CD14-positive monocyte (primary cell): Measurements from ENCODE around the gene TNFSF8. TPM values are rescaled to one million over a fixed set of nuclear protein-coding genes. Genes with fewer than 3 reads are reported as not detected.

Experiments
- DNase-seq, 3 donors: peaks; one replicate each; pipeline ENCODE4 v3.0.0-alpha.2; 2011 to 2022
- H2AFZ ChIP-seq: 2 replicates; pipeline ENCODE4 v1.6.0; 2012; ENCODE audit warnings: mild to moderate bottlenecking, low read depth, low read length, inconsistent platforms; ENCODE audit not compliant: insufficient read depth, poor library complexity, severe bottlenecking
- H3K27ac ChIP-seq, 2 donors: 1 replicate in 1 of 2; 2 replicates in 1 of 2; pipeline ENCODE4 v1.5.1; 2012 to 2013; ENCODE audit warnings: low read length in 2 of 2, control low read depth in 1 of 2, inconsistent platforms in 1 of 2, low read depth in 1 of 2, mild to moderate bottlenecking in 1 of 2
- H3K27me3 ChIP-seq, 2 donors: one replicate each; pipeline versions ENCODE4 v1.6.0 to v1.6.1; 2011 to 2013; ENCODE audit warnings: low read length in 2 of 2; ENCODE audit not compliant: control insufficient read depth in 2 of 2, insufficient read depth in 2 of 2
- H3K36me3 ChIP-seq, 2 donors: replicated peaks in 1 of 2; 1 replicate in 1 of 2; 2 replicates in 1 of 2; pipeline versions ENCODE4 v1.5.1 to v1.6.1; 2012 to 2013; ENCODE audit warnings: low read length in 2 of 2, control low read depth in 1 of 2, inconsistent platforms in 1 of 2, mild to moderate bottlenecking in 1 of 2; ENCODE audit not compliant: insufficient read depth in 2 of 2, control insufficient read depth in 1 of 2
- H3K4me1 ChIP-seq, 2 donors: 1 replicate in 1 of 2; 2 replicates in 1 of 2; pipeline versions ENCODE4 v1.5.1 to v1.6.1; 2012 to 2013; ENCODE audit warnings: low read length in 2 of 2, control low read depth in 1 of 2, inconsistent platforms in 1 of 2, mild to moderate bottlenecking in 1 of 2, moderate library complexity in 1 of 2; ENCODE audit not compliant: insufficient read depth in 2 of 2, control insufficient read depth in 1 of 2
- H3K4me2 ChIP-seq: replicated peaks from 2 replicates; pipeline ENCODE3; 2012; ENCODE audit warnings: low read length, moderate library complexity, mild to moderate bottlenecking; ENCODE audit not compliant: poor library complexity, severe bottlenecking; ENCODE audit errors: extremely low read depth
- H3K4me3 ChIP-seq, 3 experiments: fragments of 200-600 bp in 1 of 3; sonication (generic) in 1 of 3; replicated peaks in 1 of 3; 1 replicate in 2 of 3; 2 replicates in 1 of 3; pipeline ENCODE4 v1.5.1; 2011 to 2013; ENCODE audit warnings: low read length in 3 of 3, mild to moderate bottlenecking in 3 of 3, control low read depth in 2 of 3, low read depth in 2 of 3, inconsistent platforms in 1 of 3, moderate library complexity in 1 of 3
- H3K79me2 ChIP-seq: 2 replicates; pipeline ENCODE4 v1.6.0; 2012; ENCODE audit warnings: mild to moderate bottlenecking, control low read depth, inconsistent platforms, low read length, moderate library complexity; ENCODE audit not compliant: insufficient read depth
- H3K9ac ChIP-seq: 2 replicates; pipeline ENCODE4 v1.6.0; 2017; ENCODE audit warnings: low read length, mild to moderate bottlenecking; ENCODE audit not compliant: insufficient read depth, poor library complexity, severe bottlenecking
- H3K9me3 ChIP-seq, 2 donors: replicated peaks in 1 of 2; 1 replicate in 1 of 2; 2 replicates in 1 of 2; pipeline versions ENCODE4 v1.5.1 to v1.6.1; 2012 to 2013; ENCODE audit warnings: low read length in 2 of 2, control low read depth in 1 of 2; ENCODE audit not compliant: control insufficient read depth in 1 of 2, insufficient read depth in 1 of 2
- H4K20me1 ChIP-seq: 2 replicates; pipeline ENCODE4 v1.6.0; 2012; ENCODE audit warnings: mild to moderate bottlenecking, low read length, control low read depth, moderate library complexity; ENCODE audit not compliant: insufficient read depth
- H3K27ac Mint-ChIP-seq, 7 donors: one replicate each; pipeline ENCODE4 v1.8.0; 2020; ENCODE audit warnings: mild to moderate bottlenecking in 7 of 7, mixed read lengths in 7 of 7, moderate library complexity in 6 of 7, inconsistent platforms in 2 of 7
- H3K27me3 Mint-ChIP-seq, 3 donors: one replicate each; pipeline ENCODE4 v1.8.0; 2021 to 2022; ENCODE audit warnings: low read depth in 3 of 3, mild to moderate bottlenecking in 3 of 3, mixed read lengths in 3 of 3, moderate library complexity in 3 of 3, inconsistent platforms in 1 of 3
- H3K36me3 Mint-ChIP-seq, 2 donors: one replicate each; pipeline ENCODE4 v1.8.0; 2020; ENCODE audit warnings: mixed read lengths in 2 of 2, inconsistent platforms in 1 of 2, mild to moderate bottlenecking in 1 of 2
- H3K4me1 Mint-ChIP-seq: one replicate; pipeline ENCODE4 v1.8.0; 2020; ENCODE audit warnings: mild to moderate bottlenecking, mixed read lengths
- H3K4me3 Mint-ChIP-seq, 2 donors: one replicate each; pipeline ENCODE4 v1.8.0; 2020; ENCODE audit warnings: mild to moderate bottlenecking in 2 of 2, mixed read lengths in 2 of 2, moderate library complexity in 1 of 2
- H3K9me3 Mint-ChIP-seq, 7 donors: one replicate each; pipeline ENCODE4 v1.8.0; 2020 to 2022; ENCODE audit warnings: mixed read lengths in 7 of 7, mild to moderate bottlenecking in 6 of 7, moderate library complexity in 6 of 7, inconsistent platforms in 2 of 7
- WGBS: methylation state at CpG from one replicate; pipeline ENCODE4 v1.1.5; 2013; ENCODE audit warnings: missing lambda C conversion rate; ENCODE audit not compliant: insufficient coverage; 5-methylcytosine and 5-hydroxymethylcytosine counted together
- intact Hi-C, 2 donors: fragments of 100-400 bp; cut with micrococcal nuclease; formaldehyde crosslinking; loops; one replicate each; pipeline versions ENCODE4 v1.15.0 to v1.15.1; 2023
- polyA plus RNA-seq, 3 donors: library from polyadenylated mRNA; depleted of rRNA in 1 of 3; unstranded in 2 of 3; stranded (reverse) in 1 of 3; fragments of 300-500 nt in 2 of 3; fragments of >200 nt in 1 of 3; fragmentation: Illumina TruSeq in 2 of 3; gene quantifications; 1 replicate in 2 of 3; 2 replicates in 1 of 3; pipeline ENCODE4 v1.2.3, GENCODE V29; 2012 to 2021
- TF ChIP-seq, protein P1 (sequence below): fragments of 200-600 bp; IDR thresholded peaks from one replicate; pipeline ENCODE4 v1.8.0; 2022; ENCODE audit warnings: antibody characterized with exemption, mild to moderate bottlenecking

The TNFSF8 gene
- polyA plus RNA-seq, 3 donors: 27.8 to 42.9 (median 34.0) TPM

DNA sequence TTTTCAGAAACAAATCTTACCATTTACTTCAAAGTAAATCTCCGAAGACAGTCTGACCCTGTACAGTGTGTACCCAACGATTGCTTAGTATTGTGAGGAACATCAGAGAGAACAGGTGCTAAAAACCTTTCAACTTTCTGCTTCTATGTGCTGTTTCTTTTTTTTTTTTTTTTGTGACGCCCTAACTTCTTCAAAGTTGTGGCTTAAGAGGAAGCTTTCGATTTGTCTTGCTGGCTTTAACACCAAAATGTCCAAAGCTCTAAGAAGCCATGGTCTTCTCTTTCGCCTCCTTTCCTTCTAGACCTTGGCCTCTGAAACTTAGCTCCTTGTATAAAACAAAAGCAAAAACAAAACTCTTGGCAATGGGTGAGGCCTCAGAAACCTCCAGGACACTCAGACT lies 1.2 kb downstream of the TNFSF8 start:
- DNase-seq: peak; percentile 53 to 64 (median 56)
- Mint-ChIP-seq H3K4me3 (peak overlapping the region; percentile 77 to 97), H3K27ac (peak overlapping the region; percentile 97 to 99 (median 98)), H3K4me1 (peaks cover 44% of the 10 kb centered on the region), H3K36me3 (peaks cover 17 to 19% of the 10 kb centered on the region in 2 donors), H3K27me3 (peaks cover 0 to 2% (median 0%) of the 10 kb centered on the region in 3 donors), H3K9me3 (peaks cover 0 to 2% (median 0%) of the 10 kb centered on the region in 7 donors)
- H3K36me3 ChIP-seq: peaks cover 0 to 10% of the 10 kb centered on the region in 2 donors
- H3K9me3 ChIP-seq: no peaks in the 10 kb centered on the region
- peaks cover 55% of the 10 kb centered on the region for H3K79me2 ChIP-seq
- H3K9ac ChIP-seq: peak overlapping the region; percentile 82
- H3K4me1 ChIP-seq: peaks cover 36 to 50% of the 10 kb centered on the region in 2 donors
- intact Hi-C loops: loop anchor here in 1 of 2 donors (5.0 kb wide), 1 partner anchor 78 kb away; no protein-coding TSS in a partner anchor
- H3K4me3 ChIP-seq: peak overlapping the region; percentile 82 to 91 (median 88)
- H3K27me3 ChIP-seq: no peaks in the 10 kb centered on the region
- H3K27ac ChIP-seq: peak overlapping the region; percentile 46 to 94
- H3K4me2 ChIP-seq: peak overlapping the region; percentile 97
- H4K20me1 ChIP-seq: peaks cover 9% of the 10 kb centered on the region
- H2AFZ ChIP-seq: peak overlapping the region; percentile 57
- TF ChIP-seq, protein P1, sequence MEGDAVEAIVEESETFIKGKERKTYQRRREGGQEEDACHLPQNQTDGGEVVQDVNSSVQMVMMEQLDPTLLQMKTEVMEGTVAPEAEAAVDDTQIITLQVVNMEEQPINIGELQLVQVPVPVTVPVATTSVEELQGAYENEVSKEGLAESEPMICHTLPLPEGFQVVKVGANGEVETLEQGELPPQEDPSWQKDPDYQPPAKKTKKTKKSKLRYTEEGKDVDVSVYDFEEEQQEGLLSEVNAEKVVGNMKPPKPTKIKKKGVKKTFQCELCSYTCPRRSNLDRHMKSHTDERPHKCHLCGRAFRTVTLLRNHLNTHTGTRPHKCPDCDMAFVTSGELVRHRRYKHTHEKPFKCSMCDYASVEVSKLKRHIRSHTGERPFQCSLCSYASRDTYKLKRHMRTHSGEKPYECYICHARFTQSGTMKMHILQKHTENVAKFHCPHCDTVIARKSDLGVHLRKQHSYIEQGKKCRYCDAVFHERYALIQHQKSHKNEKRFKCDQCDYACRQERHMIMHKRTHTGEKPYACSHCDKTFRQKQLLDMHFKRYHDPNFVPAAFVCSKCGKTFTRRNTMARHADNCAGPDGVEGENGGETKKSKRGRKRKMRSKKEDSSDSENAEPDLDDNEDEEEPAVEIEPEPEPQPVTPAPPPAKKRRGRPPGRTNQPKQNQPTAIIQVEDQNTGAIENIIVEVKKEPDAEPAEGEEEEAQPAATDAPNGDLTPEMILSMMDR: no peak
- WGBS: no CpG with 5 or more reads among the region's 5 CpGs

GRCh38 chr9:114928671-114929070 lies 1.7 kb downstream of the TNFSF8 start:
- Mint-ChIP-seq H3K4me3 (peak overlapping the region; percentile 77 to 97), H3K9me3 (peaks cover 0 to 2% (median 0%) of the 10 kb centered on the region in 7 donors), H3K27me3 (peaks cover 0 to 1% (median 0%) of the 10 kb centered on the region in 3 donors), H3K27ac (peak overlapping the region; percentile 97 to 99 (median 98)), H3K36me3 (peaks cover 19 to 20% of the 10 kb centered on the region in 2 donors), H3K4me1 (peaks cover 46% of the 10 kb centered on the region)
- no peak for DNase-seq
- Histone ChIP-seq H3K27me3 (no peaks in the 10 kb centered on the region), H3K4me3 (peak overlapping the region; percentile 82 to 91 (median 88)), H2AFZ (no peak overlapping the region), H3K27ac (peak overlapping the region; percentile 46 to 94), H3K9ac (peak overlapping the region; percentile 82), H3K36me3 (peaks cover 0 to 10% of the 10 kb centered on the region in 2 donors), H3K4me2 (peak overlapping the region; percentile 97), H3K4me1 (peaks cover 36 to 50% of the 10 kb centered on the region in 2 donors), H4K20me1 (peaks cover 11% of the 10 kb centered on the region), H3K9me3 (no peaks in the 10 kb centered on the region), H3K79me2 (peaks cover 59% of the 10 kb centered on the region)
- WGBS: no CpG with 5 or more reads among the region's 1 CpG
- TF ChIP-seq, protein P1: no peak
- intact Hi-C loops: loop anchor here in 1 of 2 donors (5.0 kb wide), 1 partner anchor 79 kb away; no protein-coding TSS in a partner anchor
